RPMI8226 (cell line): ENCODE results near the gene AMN.

Source experiments
- DNase-seq: peaks from one replicate; pipeline ENCODE4 v3.0.0-alpha.2; 2015

Gene AMN

DNA sequence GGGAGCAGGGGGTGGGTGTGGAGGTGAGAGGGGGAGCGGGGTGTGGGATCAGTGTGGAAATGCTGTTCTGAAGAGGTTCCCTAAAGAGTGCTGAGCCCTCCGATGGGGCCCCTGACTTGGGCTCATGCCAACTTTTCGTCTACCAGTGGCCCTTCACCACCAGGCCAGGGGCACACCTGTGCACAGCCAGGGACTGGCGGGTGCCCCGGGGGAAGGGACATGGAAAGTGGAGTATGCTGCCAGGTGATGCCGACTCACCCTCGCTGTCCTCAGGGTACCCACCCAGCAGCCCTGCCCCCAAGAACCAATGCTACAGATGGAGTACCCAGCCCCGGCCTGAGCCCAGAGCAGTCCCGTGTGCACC lies 26.2 kb downstream of the AMN start:
- DNase-seq, result no peak

DNA sequence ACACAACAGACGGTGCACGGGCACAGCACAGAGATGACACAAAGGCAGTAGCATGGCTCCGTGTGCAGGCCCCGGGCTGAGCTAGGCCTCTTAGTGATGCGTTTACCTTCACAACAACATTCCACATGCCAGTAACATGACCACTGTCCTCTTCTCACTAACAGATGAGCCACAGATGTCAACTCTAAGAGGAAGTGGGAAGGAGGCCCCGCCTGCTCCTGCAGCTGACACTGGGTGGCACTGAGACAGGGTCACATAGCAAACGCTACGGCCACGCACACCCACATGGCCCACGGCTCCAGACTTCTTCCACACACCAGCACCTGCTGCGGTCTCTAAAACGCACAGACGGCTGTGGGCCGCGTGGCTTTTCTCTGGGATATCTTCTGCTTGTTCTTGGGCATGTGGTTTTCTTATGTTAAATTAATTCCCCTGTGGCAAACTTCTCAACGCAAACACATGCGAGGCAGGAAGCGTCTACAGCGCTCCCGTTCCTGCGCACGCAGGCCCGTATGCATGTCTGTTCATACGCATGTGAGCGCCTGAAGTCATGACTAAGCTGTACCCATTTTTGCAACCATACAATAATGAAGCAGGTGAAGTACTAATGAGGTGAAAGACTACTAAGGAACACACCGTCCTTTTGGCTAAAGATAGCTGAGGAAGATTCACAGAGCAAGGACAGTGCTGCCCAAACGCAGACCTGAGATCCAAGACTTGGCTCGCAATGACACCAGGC lies 26.8 kb downstream of the AMN start:
- DNase-seq, result no peak

GRCh38 chr14:102949801-102950451 lies 27.5 kb downstream of the AMN start:
- no peak for DNase-seq

- DNase-seq, result no peak
Observed at GRCh38 chr14:102951034-102951433, 28.6 kb downstream of the AMN start.

DNA sequence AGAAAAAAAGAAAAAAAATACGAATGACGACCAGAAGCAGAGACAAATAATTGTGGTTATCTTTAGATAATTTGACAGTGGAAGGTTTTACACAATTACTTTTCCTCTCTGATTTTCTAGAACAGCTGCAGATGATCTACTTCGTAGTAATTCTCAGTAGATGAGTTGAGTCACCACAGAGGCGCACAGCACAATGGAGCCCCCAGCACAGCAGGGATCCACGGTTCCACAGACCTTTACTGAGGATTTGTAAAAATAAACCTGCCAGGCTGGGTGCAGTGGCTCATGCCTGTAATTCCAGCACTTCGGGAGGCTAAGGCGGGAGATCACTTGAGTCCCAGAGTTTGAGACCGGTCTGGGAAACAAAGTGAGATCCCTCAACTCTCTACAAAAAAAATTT lies 29.3 kb downstream of the AMN start:
- no peak for DNase-seq

- DNase-seq, result no peak
Observed at GRCh38 chr14:102952276-102952675, 29.8 kb downstream of the AMN start.

DNA sequence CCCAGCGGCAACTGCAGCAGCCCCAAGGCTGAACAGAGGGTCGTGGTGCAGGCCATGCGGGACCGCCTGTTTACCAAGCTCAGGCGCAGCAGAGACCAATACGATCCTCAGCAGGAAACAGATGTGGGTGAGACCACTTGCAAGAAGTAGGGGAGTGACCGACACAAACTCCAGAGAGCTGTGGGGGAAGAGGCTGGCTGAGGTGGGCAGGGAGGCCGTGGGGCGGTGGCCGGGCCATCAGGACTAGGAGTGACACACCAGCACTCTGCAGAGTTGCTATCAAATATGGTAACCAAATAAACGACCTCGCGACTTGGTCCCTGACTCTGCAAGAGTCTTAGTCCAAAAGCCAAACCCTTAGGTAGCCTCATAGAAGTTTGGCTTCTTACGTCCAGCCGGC lies 30.6 kb downstream of the AMN start:
- DNase-seq, result no peak

DNA sequence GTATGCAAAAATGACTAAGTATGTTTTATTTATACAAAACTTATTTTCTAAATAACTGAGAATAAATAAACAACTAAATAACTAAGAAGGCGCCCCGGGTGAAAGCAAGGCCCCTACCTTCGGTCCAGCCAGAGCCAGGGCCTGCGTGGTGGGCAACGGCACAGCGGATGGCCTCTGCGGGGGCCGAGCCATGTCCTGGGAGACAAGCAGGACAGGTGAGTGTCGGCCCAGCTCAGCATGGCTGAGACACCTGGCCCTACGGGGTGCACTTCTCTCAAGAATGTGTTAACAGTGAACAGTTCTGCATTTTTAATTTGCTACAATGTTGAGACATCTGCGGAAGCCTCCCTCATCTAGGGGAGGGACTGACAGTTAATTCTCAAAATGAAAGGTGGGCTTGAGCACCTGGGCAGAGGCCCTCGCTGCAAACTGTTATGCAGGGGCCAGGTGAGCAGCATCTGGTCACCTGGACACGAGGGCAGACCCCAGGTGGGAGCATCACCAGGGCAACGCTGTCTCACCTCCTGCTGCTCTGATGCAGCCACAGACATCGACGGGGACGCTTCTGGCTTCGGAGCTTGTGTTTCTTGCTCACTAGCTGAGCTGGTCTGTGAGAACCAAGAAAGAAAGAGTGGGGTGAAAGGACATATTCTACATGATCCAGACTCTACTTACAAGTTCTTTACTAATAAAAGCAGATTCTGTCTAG lies 31.8 kb downstream of the AMN start:
- no peak for DNase-seq

GRCh38 chr14:102955636-102956408 lies 33.4 kb downstream of the AMN start:
- DNase-seq, result no peak

GRCh38 chr14:102957222-102957621 lies 34.8 kb downstream of the AMN start:
- DNase-seq, result no peak

GRCh38 chr14:102958461-102958860 lies 36.0 kb downstream of the AMN start:
- no peak for DNase-seq

DNA sequence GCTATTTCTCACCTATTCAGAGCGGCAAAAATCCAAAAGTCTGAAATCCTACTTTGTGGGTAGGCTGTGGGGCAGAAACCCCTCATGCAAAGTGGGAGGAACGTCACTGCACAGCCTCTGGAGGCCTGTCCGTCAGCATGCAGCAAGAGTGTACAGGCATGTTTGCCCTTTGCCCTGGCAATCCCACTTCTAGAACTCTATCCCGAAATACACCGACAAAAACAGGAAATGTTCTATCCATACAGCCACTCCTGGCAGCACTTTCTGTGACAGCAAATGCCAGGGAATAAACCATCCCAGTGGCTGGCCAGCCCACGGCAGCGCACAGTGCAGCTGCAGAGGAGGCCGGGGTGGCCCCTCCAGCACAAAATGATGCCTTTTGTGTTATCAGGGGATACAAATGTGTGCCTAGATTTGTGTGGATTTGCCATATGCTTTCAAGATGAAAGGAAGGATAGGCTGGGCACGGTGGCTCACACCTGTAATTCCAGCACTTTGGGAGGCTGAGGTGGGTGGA lies 39.7 kb downstream of the AMN start:
- no peak for DNase-seq

DNA sequence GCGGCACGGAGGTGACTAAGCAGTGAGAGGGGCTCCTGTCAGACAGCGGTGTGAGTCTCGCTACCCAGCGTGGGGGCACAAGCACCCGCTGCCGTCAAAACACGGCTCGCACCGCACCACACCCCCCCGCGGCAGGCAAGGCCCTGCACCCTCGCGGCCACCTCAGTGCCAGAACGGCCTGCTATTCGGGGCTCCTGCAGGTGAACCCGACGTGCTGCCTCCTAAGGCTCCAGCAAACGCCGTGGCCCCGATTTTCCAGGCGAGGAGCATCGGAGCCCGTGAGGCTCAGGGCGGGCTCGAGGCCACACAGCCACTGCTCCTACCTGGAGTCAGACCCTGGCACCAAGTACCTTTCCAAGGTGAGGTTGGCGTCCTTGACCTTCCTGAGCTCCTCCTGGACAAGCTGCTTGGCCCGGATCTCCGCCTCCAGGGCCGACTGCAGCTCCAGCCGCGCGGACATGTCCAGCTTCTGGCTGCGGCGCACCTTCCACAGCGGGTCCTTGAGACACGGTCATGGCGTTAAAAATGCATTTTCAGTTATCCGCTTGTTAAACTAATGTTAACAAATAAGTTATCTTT lies 41.8 kb downstream of the AMN start:
- DNase-seq, result no peak

GRCh38 chr14:102965282-102965681 lies 42.8 kb downstream of the AMN start:
- DNase-seq, result no peak

GRCh38 chr14:102965971-102966655 lies 43.6 kb downstream of the AMN start:
- no peak for DNase-seq

DNA sequence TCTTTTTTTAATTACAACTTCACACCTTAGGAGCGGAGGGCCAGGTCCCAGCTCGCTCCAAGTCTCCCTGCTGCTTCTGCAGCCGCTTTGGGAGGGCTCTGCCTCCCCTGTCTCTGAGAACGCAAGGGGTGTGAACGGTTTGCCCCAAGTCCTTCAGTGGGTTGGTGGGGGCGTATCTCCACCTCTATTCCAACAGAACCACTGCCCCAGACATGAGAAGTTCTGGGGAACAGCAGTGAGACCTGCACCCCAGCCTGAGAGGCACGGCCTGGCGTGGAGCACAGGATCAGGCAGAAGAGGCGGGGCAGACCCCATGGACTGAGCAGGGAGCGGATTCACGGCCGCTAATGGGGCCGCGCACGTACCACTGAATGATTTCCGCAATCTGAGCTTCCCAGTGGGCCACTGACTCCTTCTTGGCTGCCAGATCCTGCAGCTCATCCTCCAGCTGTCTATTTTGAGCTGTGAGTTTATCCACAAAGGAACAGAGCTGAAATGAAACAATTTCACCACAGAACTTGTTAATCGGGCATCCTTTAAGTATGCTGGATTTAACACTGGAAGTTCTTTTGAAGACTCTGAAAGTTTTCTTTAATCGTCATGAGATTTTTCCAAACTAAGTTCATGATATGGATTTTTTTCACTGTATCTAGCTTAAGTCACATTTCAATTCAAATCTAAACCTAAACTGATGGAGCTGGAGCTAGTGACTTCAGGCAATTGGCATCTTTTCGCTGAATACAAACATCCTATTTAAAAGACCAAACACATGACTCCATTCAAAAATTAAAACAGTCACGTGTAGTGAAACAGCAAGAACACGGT lies 44.4 kb downstream of the AMN start:
- DNase-seq, result no peak

GRCh38 chr14:102967506-102967795 lies 45.0 kb downstream of the AMN start:
- DNase-seq, result no peak

- DNase-seq, result no peak
Observed at GRCh38 chr14:102968306-102968705, 45.8 kb downstream of the AMN start.

DNA sequence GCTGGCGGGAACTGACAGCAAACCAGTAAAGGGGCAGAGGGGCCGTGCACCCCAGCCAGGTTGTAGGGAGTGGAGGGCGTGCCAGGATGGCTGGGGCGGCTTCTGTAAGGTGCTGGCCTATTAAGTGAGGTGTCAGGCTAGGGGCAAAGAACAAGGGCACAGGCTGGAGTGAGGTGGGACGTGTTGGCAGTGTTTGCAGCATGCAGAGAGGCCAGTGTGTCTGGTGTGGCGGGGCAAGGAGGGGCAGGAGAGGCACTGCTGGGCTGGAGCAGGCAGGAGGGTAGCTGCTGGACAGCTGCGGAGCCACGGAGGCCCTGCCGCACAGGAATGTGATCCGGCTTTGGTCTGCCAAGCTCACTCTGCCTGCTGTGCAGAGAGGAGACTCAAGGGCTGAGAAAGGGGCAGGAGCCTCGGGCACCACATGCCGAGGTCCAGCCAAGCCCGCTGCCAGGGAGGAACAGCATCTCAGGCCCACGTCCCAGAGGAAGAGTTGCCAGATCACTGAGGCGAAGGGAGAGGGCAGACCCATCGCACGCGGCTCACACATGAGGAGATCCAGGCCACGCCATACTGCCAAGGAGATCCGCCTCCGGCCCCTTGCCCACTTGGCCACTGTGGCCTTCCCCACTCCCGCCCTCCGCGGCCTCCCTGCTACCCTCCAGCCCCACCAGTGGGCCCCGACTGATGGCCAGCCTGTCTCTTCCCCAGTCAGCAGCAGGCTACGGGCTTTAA lies 46.8 kb downstream of the AMN start:
- no peak for DNase-seq

DNA sequence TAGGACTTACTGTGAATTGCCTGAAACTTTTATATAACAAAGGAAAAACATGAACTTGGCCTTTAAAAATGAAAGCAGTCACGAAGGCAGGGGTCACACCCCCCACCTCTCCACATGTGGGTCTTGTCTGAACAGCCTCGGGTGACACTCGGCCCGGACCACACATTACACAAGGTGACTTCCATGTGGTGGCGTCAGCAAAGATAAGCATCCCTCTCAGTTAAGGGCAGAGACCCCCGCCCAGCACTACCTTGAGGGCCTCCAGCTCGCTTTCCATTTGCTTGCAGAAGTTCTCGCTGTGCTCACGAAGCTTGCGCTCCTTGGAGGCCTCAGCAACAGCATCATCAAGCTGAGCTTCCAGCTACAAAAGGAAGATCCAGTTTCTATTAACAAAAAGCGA lies 47.4 kb downstream of the AMN start:
- DNase-seq, result no peak

GRCh38 chr14:102970496-102970895 lies 48.0 kb downstream of the AMN start:
- no peak for DNase-seq
